Erythroblast (primary cell): ENCODE results near the gene OMP.

Experiments
- DNase-seq, 2 experiments: peaks; one replicate each; lab custom pipeline; 2025; lab: John Stamatoyannopoulos, UW
- GATA1 ChIP-seq: IDR thresholded peaks from 2 replicates; pipeline ENCODE4 v1.6.1; 2011; ENCODE audit warnings: low read depth, mild to moderate bottlenecking, control low read depth, low read length, moderate library complexity
- POLR2A ChIP-seq: IDR thresholded peaks from 2 replicates; pipeline ENCODE4 v1.6.1; 2011; ENCODE audit warnings: mild to moderate bottlenecking, low read length

The OMP gene

DNA sequence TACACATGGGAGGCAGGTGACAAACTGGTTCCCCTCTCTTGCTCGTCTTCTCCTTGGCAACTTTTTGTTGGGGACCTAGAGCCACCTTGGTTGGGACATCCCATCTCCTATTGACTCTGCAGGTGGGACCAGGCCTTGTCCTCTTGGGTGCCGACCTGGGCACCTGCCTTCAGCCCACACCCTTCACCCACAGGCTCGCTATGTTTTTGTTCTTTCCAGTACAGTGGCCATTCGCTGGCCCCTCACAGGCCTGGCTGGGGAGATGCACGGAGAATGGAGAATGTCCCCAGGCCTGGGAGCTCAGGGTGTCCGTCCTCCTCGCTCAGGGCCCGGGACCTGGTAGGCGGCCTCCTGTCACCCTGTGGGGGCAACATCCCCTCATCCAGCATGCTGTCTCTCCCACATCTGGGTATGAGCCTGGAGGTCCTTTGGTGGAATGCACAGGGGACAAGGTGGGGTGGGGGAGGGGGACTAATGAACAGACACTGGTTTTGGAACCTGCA, 14.9 kb upstream of the OMP start:
- no peak for DNase-seq
- no peak for TF ChIP-seq GATA1

DNA sequence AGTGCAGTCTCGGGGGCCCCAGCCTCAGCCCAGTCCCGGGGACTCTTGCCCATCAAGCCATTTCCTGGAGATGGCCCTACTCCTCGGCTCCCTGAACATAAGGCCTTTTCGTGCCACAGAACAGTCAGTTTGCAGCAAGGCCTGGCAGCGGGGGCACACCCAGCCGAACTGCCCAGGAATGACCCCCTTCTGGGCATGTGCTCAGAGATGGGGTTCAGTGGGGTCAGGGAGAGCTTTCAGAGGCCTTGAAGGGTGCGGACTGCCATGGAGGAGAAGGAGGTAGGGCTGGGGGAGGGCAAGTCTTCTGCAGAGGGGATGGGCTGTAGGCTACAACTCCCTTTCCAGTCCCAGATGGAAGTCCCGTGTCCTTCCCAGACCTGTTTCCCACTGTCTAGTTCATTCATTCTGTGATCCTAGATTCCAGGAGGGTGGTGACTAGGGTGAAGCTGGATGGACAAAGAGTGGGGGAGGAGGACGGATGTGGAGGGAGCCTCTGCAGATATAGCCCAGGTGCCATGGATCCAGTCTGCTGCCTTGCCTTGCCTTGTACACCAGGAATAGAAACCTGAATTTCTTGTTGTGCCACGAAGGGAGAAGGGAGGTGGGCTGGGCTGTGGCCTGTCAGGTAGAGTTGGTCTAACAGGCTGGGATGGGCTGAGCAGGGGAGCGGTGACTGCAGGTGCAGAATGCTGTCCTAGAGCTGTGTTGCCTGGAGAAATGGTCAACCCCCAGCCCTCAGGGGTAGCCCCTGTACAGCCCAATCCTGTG, 14.2 kb upstream of the OMP start:
- TF ChIP-seq POLR2A (no peak), GATA1 (no peak)

DNA sequence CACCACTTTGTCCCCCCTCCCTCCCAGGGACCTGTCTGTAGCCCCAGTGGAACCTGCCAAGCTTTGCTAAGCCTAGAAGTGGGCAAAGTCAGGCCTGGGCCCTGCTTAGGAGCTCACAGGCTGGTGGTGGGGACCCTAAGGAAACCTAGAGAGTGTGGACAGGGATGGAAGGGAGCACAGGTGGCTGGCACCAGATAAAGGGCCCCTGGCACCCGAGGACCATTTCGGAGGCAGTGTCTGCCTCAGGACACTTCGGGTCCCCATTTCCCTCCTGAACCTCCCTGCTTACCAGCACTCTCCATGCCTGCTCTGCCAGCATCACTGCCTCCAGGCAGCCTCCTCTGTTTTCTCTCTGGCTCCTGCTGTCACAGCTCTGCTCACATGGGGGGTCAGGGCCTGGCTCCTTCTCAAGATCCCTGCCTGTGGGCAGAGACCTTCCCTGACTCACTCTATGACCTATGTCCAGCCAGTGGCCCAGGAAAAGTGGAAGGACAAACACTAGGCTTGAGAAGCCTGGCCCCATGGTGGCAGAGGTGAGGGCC, 13.6 kb upstream of the OMP start:
- TF ChIP-seq POLR2A (no peak), GATA1 (no peak)
- no peak for DNase-seq

More for the DNA sequence above, 14.2 kb upstream of the OMP start:
- DNase-seq, result no peak

DNA sequence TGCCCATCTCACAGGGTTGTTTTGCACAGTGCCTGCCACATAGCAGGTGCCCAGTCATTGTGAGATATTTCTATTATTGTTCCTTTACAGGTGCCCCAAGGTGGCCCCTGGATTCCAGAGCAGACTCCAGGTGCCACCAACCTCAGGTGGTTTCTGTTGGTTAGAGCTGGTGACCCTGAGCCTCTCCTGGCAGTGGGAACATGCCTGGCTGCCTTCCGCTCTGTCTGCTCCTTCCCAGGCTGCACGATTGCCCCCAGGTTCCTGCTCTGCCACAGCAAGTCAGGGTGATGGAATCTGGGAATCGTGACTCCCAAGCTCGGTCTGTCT, 12.6 kb upstream of the OMP start:
- DNase-seq, result no peak

DNA sequence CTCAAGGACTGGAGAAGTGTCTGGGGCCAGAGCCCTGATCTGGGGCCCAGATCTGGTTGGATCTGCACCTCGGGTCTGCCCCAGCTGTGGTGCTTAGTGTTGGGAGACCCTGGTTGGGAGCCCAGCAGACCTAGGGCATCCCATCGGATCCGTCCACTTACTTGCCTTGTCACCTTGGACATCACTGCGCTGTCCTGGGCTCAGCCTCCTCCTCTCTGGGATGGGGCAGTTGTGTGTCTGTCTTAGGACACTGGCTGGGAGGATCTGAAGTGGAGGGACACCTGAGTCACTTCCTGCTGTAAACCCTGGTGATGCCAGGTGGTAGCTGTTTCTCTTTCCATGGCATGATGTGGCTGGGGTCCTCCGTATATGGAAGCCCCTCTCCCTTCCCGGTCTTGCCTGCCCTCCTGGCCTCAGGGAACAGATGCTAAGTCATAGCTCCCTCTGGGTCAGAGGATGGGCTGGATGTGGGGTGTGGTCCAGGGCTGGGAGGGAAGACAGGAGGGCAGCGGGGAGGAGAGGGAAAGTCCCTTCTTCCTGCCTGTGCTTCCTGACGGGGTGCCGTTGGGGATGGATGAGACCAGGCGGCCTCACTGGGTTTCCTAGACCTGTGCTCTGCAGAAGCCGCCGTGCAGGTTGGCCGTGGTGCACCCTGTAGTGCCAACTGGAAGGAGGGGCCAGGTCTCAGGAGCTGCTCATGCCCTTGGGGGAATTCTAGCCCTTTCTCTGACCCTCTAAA, 12.1 kb upstream of the OMP start:
- TF ChIP-seq GATA1 (no peak), POLR2A (no peak)
- no peak for DNase-seq

More for the DNA sequence above, 12.6 kb upstream of the OMP start:
- TF ChIP-seq GATA1 (no peak), POLR2A (no peak)

DNA sequence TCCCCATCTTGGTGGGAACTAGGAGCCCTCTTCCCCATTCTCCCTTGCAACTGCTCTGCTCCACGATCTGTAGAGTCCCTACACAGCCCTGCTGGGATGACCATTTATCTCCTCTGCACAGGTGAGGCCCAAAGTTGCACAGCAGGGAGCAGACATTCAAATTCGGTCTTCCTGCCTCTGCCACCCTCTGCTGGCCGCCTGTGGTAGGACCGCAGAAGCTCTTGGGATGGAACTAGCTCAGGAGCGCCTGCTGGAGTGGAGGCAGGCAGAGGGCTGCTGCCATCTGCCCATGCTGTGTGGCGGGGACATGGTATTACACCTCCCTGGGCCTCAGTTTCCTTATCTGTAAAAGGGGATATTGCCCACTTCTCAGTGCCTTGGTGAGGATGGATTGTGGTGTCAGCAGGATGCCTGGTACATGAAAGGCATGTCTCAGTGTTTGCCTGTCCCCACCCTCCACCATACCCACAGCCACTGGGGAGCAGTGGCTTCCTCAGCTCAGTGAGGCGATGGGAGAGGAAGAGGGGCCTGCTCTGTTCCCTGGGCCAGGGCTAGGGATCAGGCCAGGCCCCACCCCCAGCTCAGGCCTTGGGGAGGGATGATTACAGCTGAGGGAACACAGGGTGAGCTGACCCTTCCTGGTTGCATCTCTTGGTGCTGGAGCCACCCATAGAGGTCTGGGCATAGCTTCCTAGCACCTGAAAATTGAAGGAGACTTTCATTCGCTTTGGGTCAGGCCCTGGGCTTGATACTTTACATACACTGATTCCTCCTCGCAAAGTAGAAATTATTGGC, 11.3 kb upstream of the OMP start:
- TF ChIP-seq POLR2A (no peak), GATA1 (no peak)

DNA sequence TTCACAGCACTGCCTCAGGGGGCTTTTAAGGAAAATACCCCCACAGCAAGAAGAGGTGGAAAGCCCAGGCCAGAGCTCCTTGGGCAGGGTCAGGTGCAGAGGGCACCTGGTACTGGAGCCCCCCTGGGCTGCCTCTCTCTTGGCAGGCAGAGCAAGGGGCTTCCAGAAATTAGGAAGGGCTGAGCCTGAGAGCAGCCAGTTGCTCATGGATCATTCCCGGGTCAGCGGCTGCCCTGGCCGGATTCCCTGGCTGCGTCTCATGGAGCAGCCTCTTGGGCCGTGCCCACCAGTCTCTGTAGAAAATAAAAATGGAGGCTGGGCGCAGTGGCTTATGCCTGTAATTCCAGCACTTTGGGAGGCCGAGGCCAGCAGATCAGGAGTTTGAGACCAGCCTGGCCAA, 10.3 kb upstream of the OMP start:
- TF ChIP-seq POLR2A, result no peak
- no peak for TF ChIP-seq GATA1
- no peak for DNase-seq

More for the DNA sequence above, 11.3 kb upstream of the OMP start:
- DNase-seq, result peak; percentile 79 to 89

DNA sequence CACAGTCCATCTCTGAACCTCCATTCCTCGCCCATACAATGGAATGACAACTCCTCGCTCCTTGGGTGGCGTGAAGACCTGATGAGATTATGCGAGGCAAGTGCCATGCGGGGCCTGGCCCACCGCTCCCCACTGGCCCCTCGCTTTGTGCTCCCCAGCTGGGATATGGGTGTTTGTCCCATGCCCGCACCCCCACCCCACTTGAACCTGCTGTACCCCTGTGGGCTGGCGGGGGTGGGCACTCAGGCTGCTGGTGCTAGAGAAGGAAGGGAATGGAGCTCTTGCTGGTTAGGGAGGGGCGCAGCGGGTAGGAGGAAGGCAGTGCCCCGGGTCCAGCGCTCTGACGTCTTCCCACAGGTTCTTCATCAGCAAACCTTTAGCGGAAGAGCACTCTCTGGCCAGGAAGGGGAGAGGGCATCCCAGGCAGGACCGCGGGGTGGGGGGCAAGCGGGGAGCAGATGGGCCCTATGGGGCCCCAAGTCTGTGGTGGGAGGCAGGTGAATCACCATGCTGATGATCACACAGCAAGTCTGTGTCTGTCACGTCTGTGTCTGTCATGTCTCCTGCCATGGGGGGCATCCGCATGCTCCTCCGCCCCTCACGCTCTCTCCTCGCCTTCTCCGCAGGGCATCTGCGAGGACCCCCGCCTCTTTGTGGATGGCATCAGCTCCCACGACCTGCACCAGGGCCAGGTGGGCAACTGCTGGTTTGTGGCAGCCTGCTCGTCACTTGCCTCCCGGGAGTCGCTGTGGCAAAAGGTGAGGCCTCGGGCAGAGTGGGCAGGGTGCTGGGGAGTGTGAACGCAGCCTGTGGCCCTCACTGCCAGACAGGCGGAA, 9.4 kb upstream of the OMP start:
- no peak for TF ChIP-seq GATA1
- TF ChIP-seq POLR2A, result no peak
- no peak for DNase-seq

DNA sequence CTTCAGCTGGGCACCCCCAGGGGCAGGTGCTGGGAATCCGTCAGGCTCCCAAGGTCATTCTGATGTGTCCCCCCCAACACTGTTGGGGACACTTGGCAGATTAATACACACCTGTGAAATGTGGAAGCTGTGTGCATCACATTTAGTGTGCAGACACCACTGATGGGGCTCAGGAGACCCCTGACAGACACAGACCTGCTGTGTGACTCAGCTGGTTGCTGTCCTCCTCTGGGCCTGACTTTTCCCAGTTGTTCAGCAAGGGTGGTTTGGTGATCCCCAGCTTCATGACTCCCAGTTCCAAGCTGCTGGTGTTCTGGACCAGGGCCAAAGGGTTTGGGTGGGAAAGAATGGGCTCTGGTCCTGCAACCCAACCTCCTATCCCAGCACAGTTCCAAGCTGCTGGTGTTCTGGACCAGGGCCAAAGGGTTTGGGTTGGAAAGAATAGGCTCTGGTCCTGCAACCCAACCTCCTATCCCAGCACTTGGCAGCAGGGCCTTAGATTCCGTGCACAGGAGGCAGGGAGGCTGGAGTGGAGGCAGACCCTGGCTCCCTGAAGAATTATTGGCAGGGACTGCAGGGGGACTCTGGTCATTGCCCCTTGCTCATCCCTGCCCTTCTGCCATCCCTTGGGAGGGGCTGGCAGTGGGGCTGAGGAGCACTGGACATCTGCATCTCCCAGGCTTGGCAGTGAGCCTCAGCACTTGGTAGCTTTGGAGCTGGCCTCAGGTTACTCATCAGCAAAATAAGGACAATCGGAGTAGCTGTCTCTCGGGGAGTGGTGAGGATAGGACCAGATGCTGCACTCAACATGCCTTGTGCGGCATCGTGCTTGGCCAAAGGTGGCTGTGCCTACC, 8.4 kb upstream of the OMP start:
- no peak for TF ChIP-seq GATA1
- TF ChIP-seq POLR2A, result no peak
- no peak for DNase-seq

DNA sequence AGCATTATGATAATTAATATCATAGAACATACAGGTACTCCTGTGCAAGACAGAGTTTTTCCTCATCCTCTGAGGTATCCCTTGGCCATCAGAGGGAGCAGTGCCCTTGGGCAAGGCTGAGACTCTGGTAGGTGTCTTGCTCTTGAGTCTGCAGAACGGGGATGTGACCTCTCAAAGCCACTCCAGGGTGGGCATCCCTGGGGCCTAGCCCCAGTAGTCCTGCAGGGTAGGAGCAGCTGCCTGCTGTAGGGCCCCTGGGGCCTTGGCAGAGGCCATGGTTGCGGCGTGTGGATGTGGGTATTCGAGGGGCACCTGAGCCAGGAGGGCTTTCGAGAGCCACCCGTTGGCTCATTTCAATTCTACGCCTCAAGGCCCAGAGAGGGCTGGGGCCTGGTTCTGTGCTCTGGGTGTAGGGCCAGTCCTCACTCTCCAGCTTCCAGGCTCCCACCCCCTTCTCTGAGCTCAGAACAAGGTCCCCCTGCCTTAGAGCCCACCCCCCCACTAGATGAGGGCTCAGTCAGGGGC, 7.7 kb upstream of the OMP start:
- DNase-seq, result no peak
- no peak for TF ChIP-seq GATA1
- no peak for TF ChIP-seq POLR2A

DNA sequence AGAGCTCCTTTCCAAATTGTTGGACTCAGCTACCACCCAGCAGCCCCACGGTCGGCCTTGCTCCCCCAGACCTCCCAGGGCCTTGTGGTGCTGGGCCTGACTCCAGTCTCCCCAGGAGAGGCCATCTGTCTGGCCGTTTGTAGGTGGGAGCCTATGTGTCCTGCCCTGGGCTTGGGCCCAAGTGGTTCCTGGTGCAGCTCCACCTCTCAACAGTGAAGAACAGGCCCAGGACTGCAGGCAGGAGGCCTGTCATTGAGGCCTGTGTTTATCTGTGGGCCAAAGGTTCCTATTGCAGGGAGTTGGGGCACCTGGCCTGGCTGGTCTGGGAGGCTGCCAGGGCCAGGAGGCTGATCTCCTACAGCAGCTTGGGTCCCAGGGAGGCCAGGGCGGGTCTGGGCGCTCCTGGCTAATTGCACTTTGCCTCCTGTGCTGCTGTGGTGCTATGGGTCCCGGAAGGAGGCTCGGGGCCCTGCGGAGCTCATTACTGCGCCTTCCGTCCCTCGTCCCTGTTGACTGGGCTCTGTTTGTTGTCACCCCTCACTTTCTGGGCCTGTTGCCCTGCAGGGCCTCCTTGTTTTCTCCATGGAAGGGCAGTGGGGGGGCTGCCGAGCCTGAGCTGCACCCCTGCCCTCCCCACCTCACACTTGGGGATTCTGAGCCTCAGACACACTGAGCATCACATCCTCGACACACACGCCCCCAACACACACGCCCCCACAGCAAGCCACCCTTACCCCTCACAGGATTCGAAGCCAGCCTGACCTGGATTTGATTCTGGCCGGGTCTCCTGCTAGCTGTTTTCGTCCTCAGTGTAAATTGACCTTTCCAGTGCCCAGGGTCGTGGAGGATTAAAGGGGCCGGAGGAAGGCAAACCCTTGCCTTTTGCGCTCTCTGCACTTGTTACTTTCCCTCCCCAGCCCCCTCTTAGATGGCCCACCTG, 6.8 kb upstream of the OMP start:
- DNase-seq, result no peak
- TF ChIP-seq GATA1, result no peak
- no peak for TF ChIP-seq POLR2A
